B cell (primary cell): Measurements from ENCODE around the gene PLXNA3. TPM values are rescaled to one million over a fixed set of nuclear protein-coding genes. Genes with fewer than 3 reads are reported as not detected.

Experiments
- ATAC-seq: fragments of 200-7000 bp; cut with Tn5 transposase; one replicate; pipeline ENCODE4 v1.10.0; 2021; ENCODE audit warnings: low read depth, mild to moderate bottlenecking, moderate number of reproducible peaks, moderate library complexity
- CTCF ChIA-PET: fragments of 350-600 bp; sonication (Branson Sonifier 250); formaldehyde crosslinking; loops from one replicate; lab custom pipeline; 2021; ENCODE audit warnings: antibody characterized with exemption, inconsistent platforms; lab: Charles Lee
- POLR2A ChIA-PET: fragments of 350-600 bp; sonication (Branson Sonifier 250); formaldehyde crosslinking; loops from one replicate; lab custom pipeline; 2021; ENCODE audit warnings: antibody characterized with exemption; lab: Charles Lee
- DNase-seq: peaks from one replicate; pipeline ENCODE4 v3.0.0; 2013
- H2AFZ ChIP-seq: 2 replicates; pipeline ENCODE4 v1.6.1; 2012; ENCODE audit warnings: mild to moderate bottlenecking, low read depth, low read length; ENCODE audit not compliant: insufficient read depth, poor library complexity, severe bottlenecking
- H3K27ac ChIP-seq, 2 donors: 1 replicate in 1 of 2; 2 replicates in 1 of 2; pipeline ENCODE4 v1.5.1; 2012 to 2013; ENCODE audit warnings: low read length in 2 of 2, mild to moderate bottlenecking in 2 of 2, moderate library complexity in 1 of 2
- H3K27me3 ChIP-seq, 4 experiments: fragments of 200-600 bp in 1 of 4; sonication (generic) in 1 of 4; replicated peaks in 1 of 4; 1 replicate in 2 of 4; 2 replicates in 2 of 4; pipeline versions ENCODE4 v1.6.1 to v1.7.0; 2013 to 2016; ENCODE audit warnings: low read length in 3 of 4, mild to moderate bottlenecking in 2 of 4, mixed read lengths in 1 of 4, moderate library complexity in 1 of 4; ENCODE audit not compliant: insufficient read depth in 4 of 4, control insufficient read depth in 3 of 4; ENCODE audit errors: control extremely low read depth in 1 of 4
- H3K36me3 ChIP-seq, 2 experiments: replicated peaks in 1 of 2; 1 replicate in 1 of 2; 2 replicates in 1 of 2; pipeline versions ENCODE4 v1.6.1 to v1.7.1; 2013; ENCODE audit warnings: low read length in 1 of 2; ENCODE audit not compliant: insufficient read depth in 2 of 2, control insufficient read depth in 1 of 2; ENCODE audit errors: control extremely low read depth in 1 of 2, extremely low read depth in 1 of 2
- H3K4me1 ChIP-seq, 2 donors: fragments of 200-600 bp in 1 of 2; sonication (generic) in 1 of 2; 1 replicate in 1 of 2; 2 replicates in 1 of 2; pipeline versions ENCODE4 v1.5.1 to v1.6.1; 2013 to 2017; ENCODE audit warnings: low read length in 2 of 2; ENCODE audit not compliant: control insufficient read depth in 2 of 2, insufficient read depth in 2 of 2
- H3K4me2 ChIP-seq: replicated peaks from 2 replicates; pipeline ENCODE3; 2012; ENCODE audit warnings: mild to moderate bottlenecking, low read depth, low read length; ENCODE audit not compliant: poor library complexity, severe bottlenecking
- H3K4me3 ChIP-seq, 5 experiments: fragments of 200-600 bp in 1 of 5; sonication (generic) in 1 of 5; 1 replicate in 3 of 5; 2 replicates in 2 of 5; pipeline versions ENCODE4 v1.5.1 to v1.7.0; 2011 to 2016; ENCODE audit warnings: low read length in 4 of 5, mild to moderate bottlenecking in 4 of 5, low read depth in 2 of 5, control low read depth in 1 of 5, moderate library complexity in 1 of 5; ENCODE audit not compliant: insufficient read depth in 1 of 5; ENCODE audit errors: control extremely low read depth in 1 of 5, extremely low read depth in 1 of 5
- H3K79me2 ChIP-seq: fragments of 200-600 bp; sonication (generic); one replicate; pipeline ENCODE4 v1.6.0; 2016; ENCODE audit warnings: low read length; ENCODE audit not compliant: control insufficient read depth, insufficient read depth
- H3K9ac ChIP-seq: fragments of 200-600 bp; sonication (generic); 2 replicates; pipeline ENCODE4 v1.6.1; 2017; ENCODE audit warnings: mild to moderate bottlenecking, low read length, moderate library complexity
- H3K9me3 ChIP-seq, 3 donors: one replicate each; pipeline versions ENCODE4 v1.6.1 to v1.7.1; 2013; ENCODE audit warnings: low read length in 2 of 3; ENCODE audit not compliant: control insufficient read depth in 2 of 3, insufficient read depth in 1 of 3; ENCODE audit errors: control extremely low read depth in 1 of 3
- H4K20me1 ChIP-seq: 2 replicates; pipeline ENCODE4 v1.6.0; 2012; ENCODE audit warnings: mild to moderate bottlenecking, low read length; ENCODE audit not compliant: insufficient read depth, control insufficient read depth, poor library complexity, severe bottlenecking
- H3K27ac Mint-ChIP-seq: one replicate; pipeline ENCODE4 v1.8.0; 2021; ENCODE audit warnings: mixed read lengths
- H3K27me3 Mint-ChIP-seq: one replicate; pipeline ENCODE4 v1.8.0; 2021; ENCODE audit warnings: mixed read lengths
- H3K4me1 Mint-ChIP-seq: one replicate; pipeline ENCODE4 v1.8.0; 2021; ENCODE audit warnings: mixed read lengths
- H3K4me3 Mint-ChIP-seq: one replicate; pipeline ENCODE4 v1.8.0; 2021; ENCODE audit warnings: mixed read lengths
- H3K9me3 Mint-ChIP-seq: one replicate; pipeline ENCODE4 v1.8.0; 2022; ENCODE audit warnings: mixed read lengths; ENCODE audit not compliant: insufficient read depth
- EZH2 ChIP-seq: IDR thresholded peaks from 2 replicates; pipeline ENCODE4 v1.6.1; 2012; ENCODE audit warnings: borderline replicate concordance, low read depth, mild to moderate bottlenecking, moderate library complexity, low read length; ENCODE audit not compliant: insufficient read depth, poor library complexity, severe bottlenecking
- WGBS: methylation state at CpG from one replicate; pipeline ENCODE4 v1.1.5; 2013; ENCODE audit warnings: missing lambda C conversion rate; ENCODE audit not compliant: insufficient coverage; 5-methylcytosine and 5-hydroxymethylcytosine counted together
- intact Hi-C: fragments of 100-400 bp; cut with micrococcal nuclease; formaldehyde crosslinking; loops from one replicate; pipeline ENCODE4 v1.10.0; 2022
- polyA plus RNA-seq: library from polyadenylated mRNA; depleted of rRNA; stranded (reverse); fragments of >200 nt; gene quantifications from 2 replicates; pipeline ENCODE4 v1.2.3, GENCODE V29; 2012
- total RNA-seq, 2 donors: library from RNA; stranded (reverse); fragments of 120-200 nt in 1 of 2; gene quantifications; 1 replicate in 1 of 2; 2 replicates in 1 of 2; pipeline versions ENCODE4 v1.2.3 to v1.2.4, GENCODE V29; 2013 to 2022
- TF ChIP-seq, protein P1 (sequence below): fragments of 200-600 bp; IDR thresholded peaks from one replicate; pipeline ENCODE4 v1.8.0; 2022; ENCODE audit warnings: antibody characterized with exemption, mild to moderate bottlenecking

The PLXNA3 gene
- total and polyA plus RNA-seq, 2 donors (not counting 1 experiment from before 2014, with no cell fraction given): 68.6 to 114 TPM

DNA sequence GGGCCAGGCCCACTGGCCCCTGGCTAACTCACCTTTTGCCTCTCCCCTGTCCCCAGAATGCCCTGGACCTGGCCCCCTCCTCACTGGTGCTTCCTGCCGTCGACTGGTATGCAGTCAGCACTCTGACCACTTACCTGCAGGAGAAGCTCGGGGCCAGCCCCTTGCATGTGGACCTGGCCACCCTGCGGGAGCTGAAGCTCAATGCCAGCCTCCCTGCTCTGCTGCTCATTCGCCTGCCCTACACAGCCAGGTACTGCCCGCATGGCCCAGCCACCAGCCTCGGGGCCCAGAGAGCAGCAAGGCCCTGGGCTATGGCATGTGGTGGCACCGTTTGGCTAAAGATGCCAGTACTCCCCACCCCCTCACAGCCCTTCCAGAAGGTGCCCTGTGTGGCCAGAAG, 25.9 kb upstream of the PLXNA3 start:
- no peak overlapping the region for H3K27ac Mint-ChIP-seq
- WGBS: 100% methylated on average over 4 of the region's 8 CpGs
- peaks cover 29% of the 10 kb centered on the region for H3K4me1 Mint-ChIP-seq
- H3K36me3 ChIP-seq: peaks cover 0 to 8% of the 10 kb centered on the region in 2 experiments
- H3K4me3 ChIP-seq: no peak overlapping the region
- DNase-seq: no peak
- H3K9ac ChIP-seq: no peak overlapping the region
- H3K4me3 Mint-ChIP-seq: no peak overlapping the region
- no peak for ATAC-seq
- ChIA-PET CTCF (no interaction called here), POLR2A (no interaction called here)
- intact Hi-C loops: no loop called here
- H3K79me2 ChIP-seq: peaks cover 15% of the 10 kb centered on the region
- no peak overlapping the region for H3K27ac ChIP-seq
- TF ChIP-seq, protein P1, sequence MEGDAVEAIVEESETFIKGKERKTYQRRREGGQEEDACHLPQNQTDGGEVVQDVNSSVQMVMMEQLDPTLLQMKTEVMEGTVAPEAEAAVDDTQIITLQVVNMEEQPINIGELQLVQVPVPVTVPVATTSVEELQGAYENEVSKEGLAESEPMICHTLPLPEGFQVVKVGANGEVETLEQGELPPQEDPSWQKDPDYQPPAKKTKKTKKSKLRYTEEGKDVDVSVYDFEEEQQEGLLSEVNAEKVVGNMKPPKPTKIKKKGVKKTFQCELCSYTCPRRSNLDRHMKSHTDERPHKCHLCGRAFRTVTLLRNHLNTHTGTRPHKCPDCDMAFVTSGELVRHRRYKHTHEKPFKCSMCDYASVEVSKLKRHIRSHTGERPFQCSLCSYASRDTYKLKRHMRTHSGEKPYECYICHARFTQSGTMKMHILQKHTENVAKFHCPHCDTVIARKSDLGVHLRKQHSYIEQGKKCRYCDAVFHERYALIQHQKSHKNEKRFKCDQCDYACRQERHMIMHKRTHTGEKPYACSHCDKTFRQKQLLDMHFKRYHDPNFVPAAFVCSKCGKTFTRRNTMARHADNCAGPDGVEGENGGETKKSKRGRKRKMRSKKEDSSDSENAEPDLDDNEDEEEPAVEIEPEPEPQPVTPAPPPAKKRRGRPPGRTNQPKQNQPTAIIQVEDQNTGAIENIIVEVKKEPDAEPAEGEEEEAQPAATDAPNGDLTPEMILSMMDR: no peak
- no peak for TF ChIP-seq EZH2
- H3K27me3 ChIP-seq: no peaks in the 10 kb centered on the region
- H3K9me3 ChIP-seq: no peaks in the 10 kb centered on the region
- peaks cover 9 to 21% of the 10 kb centered on the region in 2 donors for H3K4me1 ChIP-seq
- no peak overlapping the region for H2AFZ ChIP-seq
- no peaks in the 10 kb centered on the region for H3K27me3 Mint-ChIP-seq
- no peaks in the 10 kb centered on the region for H4K20me1 ChIP-seq
- H3K9me3 Mint-ChIP-seq: no peaks in the 10 kb centered on the region
- no peak overlapping the region for H3K4me2 ChIP-seq

DNA sequence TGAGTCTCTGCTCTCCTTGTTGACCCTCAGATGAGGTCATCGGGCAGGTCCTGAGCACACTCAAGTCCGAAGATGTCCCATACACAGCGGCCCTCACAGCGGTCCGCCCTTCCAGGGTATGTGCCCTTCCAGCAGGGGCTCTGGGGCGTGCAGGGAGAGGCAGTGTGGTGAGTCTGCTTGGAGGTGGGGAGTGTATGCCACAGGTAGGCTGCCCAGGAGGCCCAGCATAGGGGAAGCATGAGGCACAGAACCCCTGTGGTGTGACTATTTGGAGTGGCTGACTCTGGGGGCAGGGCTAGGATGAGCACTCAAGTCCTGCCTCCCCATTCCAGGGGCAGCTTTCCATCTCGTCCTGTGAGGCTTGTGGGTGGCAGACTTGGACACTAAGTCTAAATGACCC, 24.5 kb upstream of the PLXNA3 start:
- no peak overlapping the region for H3K27ac Mint-ChIP-seq
- intact Hi-C loops: no loop called here
- Histone ChIP-seq H3K4me3 (no peak overlapping the region), H3K79me2 (peaks cover 29% of the 10 kb centered on the region), H3K4me2 (no peak overlapping the region), H4K20me1 (peaks cover 6% of the 10 kb centered on the region), H3K27me3 (no peaks in the 10 kb centered on the region), H3K27ac (no peak overlapping the region), H3K9me3 (no peaks in the 10 kb centered on the region), H3K36me3 (peaks cover 0 to 8% of the 10 kb centered on the region in 2 experiments), H2AFZ (no peak overlapping the region), H3K9ac (no peak overlapping the region), H3K4me1 (peaks cover 16 to 26% of the 10 kb centered on the region in 2 donors)
- ChIA-PET POLR2A (no interaction called here), CTCF (no interaction called here)
- peaks cover 30% of the 10 kb centered on the region for H3K4me1 Mint-ChIP-seq
- H3K27me3 Mint-ChIP-seq: no peaks in the 10 kb centered on the region
- ATAC-seq (no peak), DNase-seq (no peak)
- 100% methylated on average over 5 of the region's 7 CpGs for WGBS
- H3K9me3 Mint-ChIP-seq: no peaks in the 10 kb centered on the region
- no peak overlapping the region for H3K4me3 Mint-ChIP-seq
- TF ChIP-seq, protein P1: no peak
- TF ChIP-seq EZH2: no peak
